Skeletal muscle cell (primary cell): ENCODE results near the gene SLC10A1.
"Not testable (repeated sequence)": the region's sequence is repeated elsewhere in the genome, so short reads cannot be mapped to it uniquely, and the experiment has no call there.

Source experiments
- DNase-seq: peaks from one replicate; pipeline ENCODE4 v3.0.0-alpha.2; 2010; ENCODE audit warnings: low read depth
- H3K4me3 ChIP-seq: 2 replicates; pipeline ENCODE4 v1.5.1; 2011; ENCODE audit warnings: low read depth, mild to moderate bottlenecking, control low read depth, low read length, moderate library complexity

The SLC10A1 gene

DNA sequence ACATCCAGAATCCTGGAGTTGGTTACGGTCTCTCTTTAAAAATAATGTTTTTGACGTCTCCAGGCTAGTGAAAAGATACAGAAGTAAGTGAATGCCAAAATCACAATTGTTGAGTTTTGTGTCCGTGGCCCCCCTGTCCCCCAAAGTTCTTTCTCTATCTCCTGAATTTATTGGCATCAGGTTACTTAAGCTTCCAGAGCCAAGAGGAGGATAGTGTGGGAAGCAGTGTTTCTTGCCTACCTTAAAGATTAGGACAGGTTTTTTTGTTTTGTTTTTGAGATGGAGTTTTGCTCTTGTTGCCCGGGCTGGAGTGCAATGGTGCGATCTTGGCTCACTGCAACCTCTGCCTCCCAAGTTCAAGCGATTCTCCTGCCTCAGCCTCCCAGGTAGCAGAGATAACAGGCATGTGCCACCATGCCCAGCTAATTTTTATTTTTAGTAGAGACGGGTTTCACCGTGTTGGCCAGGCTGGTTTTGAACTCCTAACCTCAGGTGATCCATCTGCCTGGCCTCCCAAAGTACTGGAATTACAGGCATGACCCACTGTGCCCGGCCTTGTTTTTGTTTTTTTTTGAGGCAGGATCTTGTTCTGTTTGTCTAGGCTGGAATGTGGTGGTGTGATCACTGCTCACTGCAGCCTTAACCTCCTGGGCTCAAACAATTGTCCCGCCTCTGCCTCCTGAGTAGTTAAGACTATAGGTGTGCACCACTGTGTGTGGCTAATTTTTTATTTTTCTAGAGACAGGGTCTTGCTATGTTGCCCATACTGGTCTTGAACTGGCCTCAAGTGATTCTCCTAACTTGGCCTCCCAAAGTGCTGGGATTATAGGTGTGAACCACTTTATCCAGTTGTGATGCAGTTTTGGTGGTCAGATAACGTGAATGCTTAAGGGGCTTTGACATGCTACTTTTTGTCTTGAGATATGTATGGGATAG lies 24.7 kb downstream of the SLC10A1 start:
- H3K4me3 ChIP-seq, result no peak overlapping the region
- no peak for DNase-seq

DNA sequence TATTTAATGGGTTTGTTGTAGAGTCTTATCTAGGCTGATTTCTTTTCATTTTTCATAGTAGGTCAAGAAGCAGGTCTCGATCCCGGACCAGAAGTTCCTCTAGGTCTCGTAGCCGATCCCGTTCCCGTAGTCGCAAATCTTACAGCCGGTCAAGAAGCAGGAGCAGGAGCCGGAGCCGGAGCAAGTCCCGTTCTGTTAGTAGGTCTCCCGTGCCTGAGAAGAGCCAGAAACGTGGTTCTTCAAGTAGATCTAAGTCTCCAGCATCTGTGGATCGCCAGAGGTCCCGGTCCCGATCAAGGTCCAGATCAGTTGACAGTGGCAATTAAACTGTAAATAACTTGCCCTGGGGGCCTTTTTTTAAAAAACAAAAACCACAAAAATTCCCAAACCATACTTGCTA lies 25.9 kb downstream of the SLC10A1 start:
- H3K4me3 ChIP-seq, result no peak overlapping the region
- no peak for DNase-seq

DNA sequence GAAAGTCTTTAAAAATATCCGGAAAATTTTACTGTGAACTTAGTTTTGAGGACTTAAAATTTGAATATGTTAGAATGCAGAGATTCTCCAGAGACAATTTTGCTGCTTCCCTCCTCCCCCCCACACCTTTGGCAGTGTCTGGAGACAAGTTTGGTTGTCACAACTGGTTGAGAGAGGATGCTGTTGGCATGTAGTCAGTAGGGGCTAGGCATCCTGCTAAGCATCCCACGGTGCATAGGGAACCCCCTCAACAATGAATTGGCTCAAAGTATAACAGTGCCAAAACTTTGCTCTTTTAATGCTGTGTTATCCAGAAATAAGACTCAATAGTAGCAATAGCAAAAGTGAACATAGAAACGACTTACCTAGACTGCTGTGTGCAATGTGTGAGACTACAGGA lies 26.5 kb downstream of the SLC10A1 start:
- DNase-seq, result no peak
- no peak overlapping the region for H3K4me3 ChIP-seq

DNA sequence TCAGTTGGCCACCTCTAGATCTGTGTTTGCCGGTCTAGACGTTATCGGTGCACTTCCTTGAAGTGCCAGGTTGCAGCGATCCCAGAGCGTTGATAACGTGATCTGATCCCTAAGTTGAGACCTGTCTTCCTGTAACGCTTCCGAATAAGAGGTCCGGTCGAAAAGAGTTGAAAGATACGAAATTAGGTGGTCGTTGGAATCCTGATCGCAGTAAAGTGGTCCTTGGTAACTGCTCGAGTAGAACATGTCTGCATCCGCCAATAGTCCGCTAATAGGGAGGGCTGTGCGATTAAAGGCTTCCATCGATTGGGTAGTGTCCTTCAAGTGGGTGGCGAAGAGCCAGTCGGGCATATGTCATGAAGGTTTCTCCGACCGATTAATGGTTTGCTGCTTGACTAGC lies 27.4 kb downstream of the SLC10A1 start:
- no peak for DNase-seq
- H3K4me3 ChIP-seq, result no peak overlapping the region

DNA sequence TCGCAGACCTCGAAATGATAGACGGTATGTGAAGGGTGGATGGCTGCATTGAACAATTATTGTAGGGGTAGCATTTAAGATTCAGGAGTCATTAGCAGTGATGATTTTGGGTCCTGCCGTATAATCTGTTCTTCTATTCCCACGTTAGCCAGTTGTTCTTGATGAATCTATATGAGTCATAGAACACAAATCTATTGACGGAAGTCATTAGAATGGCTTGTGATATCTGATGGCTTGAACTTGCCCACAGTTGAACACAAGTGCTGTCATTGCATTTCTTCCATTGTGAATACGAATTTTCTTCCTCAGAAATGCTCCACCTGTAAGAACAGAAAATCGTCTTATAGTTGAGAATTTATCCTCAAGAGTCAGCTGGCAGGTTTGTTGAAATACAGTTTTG lies 28.2 kb downstream of the SLC10A1 start:
- H3K4me3 ChIP-seq, result peak overlapping the region; percentile 92
- no peak for DNase-seq

DNA sequence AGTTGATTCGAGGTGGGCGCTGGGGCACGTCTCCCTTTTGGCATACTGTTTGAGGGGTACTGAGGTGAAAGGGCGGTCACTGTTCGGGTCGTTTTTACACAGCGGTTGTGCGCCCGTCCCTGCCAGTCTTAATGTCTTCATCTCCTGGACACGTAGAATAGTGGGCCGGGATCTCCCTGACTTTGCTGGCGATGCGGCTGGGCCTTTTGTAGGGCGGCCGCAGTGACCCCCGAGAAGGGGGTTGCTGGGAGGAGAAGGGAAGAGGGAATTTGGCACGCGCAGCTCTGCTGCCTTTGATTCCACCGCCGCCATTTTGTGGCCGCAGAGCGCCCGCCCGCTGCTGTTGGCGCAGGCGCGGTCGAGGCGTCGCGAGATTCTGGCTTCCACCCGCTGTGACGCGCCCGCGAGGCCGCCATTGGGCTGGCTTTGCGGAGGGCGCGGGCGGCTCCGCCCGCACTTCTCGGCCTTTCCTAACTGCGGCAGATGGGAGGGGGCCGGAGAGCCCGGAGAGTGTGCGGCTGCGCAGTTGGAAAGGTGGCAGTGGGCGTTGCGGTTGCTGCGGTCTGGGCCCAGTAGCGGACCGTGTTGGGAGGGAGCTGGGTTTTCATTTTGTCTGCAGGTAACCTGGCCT lies 29.6 kb downstream of the SLC10A1 start:
- H3K4me3 ChIP-seq, result peak overlapping the region; percentile 92
- DNase-seq, result peak; percentile 78

DNA sequence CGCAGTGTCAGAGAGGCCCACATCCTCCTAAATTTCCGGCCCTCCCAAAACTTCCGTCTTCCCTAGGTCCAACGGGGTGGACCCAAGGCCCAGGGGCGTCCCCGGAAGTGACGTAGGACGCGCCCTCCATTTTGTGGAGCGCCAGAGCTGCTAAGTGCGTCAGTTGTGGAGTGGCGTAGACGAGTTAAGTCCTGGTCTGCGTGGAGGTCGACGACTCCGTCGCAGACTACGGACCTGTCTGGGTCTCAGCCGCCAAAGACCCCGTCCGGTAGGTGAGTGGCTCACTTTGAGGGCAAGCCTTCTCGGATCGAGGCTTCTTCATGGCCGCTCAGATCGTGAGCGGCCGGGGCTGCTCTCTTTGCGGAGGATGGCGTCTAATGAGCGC lies 30.1 kb downstream of the SLC10A1 start, which contains the start of gene SRSF5:
TSS of gene SRSF5 (plus strand) at position 159 of the 385 bp plus-strand sequence. CDS start 1,015 bp downstream, outside the sequence.
- DNase-seq, result peak; percentile 89
- peak within 1 kb of the TSS; percentile 92 for H3K4me3 ChIP-seq

DNA sequence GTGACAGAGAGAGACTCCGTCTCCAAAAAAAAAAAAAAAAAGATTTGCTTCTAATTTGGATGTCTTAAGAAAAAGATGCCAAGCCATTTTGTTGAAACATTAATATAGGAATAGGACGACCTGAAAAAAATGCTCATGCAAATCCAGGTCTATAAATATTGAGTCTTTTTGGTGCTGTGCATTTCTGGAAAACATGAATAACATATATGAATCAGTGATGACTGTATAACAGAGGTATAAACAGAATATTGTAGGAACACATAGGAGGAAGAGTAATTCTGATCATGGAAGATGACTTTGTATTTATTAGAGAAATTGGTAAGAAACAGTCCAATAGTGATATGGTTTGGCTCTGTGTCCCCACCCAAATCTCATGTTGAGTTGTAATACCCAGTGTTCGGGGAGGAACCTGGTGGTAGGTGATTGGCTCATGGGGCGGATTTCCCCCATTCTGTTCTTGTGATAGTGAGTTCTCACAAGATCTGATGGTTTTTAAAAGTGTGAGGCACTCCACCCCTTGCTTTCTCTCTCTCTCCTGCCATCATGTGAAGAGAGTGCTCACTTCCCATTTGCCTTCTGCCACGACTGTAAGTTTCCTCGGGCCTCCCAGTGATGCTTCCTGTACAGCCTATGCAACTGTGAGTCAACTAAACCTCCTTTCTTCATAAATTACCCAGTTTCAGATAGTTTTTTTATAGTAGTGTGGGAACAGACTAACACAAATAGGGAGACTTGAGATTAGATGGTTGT lies 33.1 kb downstream of the SLC10A1 start:
- DNase-seq, result no peak
- no peak overlapping the region for H3K4me3 ChIP-seq

DNA sequence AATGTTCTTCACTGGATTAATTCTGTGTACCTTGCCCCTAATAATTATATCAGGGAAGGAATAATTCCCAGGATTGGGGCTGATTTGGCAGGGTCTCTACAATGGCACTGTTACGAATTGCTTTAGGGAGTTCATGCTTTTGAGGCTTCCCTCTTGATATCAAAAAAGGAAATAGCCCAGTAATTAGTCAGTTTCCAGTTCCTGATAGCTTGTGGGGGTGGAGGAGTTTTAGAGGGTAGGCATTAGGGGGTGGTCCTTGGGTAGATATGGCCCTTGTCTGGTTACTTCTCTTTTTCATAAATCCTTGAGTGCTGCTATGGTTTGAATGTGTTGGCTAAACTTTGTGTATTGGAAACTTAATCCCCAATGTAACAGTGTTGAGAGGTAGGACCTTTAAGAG lies 36.2 kb downstream of the SLC10A1 start:
- H3K4me3 ChIP-seq, result no peak overlapping the region
- no peak for DNase-seq

DNA sequence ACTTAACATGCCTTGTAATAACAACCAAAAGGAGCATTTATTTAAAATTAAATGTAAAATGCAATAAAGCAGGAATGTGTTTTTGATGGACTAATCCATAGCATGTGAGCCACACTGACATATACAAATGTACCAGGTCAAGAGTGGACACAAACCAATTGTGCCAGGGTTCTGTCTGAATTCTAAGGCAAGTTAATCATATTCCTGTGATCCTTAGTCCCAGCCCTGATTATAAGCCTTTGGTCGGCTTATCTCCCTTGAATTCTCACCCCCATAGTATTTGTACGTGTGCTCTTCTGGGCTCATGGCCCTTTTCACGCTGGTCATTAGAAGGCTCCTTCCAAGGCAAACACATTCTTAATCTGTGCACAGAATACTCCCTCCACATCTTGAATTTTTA lies 40.7 kb downstream of the SLC10A1 start:
- H3K4me3 ChIP-seq, result no peak overlapping the region
- DNase-seq, result no peak

DNA sequence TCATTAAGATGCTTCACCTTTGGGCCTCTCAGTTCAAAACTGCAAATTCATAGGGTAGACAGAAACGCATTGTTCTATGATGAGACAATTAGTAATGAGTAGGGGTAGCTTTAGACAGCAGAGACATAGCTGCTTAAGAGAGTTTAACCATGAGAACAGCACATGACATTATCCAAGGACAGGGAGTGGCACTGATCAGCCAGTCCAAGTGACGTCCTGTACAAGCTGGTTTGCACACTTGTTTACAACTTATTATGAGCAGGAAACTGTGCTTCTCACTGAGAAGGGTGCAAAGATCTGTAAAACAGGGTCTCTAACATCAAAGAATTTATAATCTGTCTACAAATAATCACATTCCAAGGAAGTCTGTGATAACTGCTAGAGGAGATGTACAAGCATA lies 41.3 kb downstream of the SLC10A1 start:
- DNase-seq, result no peak
- H3K4me3 ChIP-seq, result no peak overlapping the region

DNA sequence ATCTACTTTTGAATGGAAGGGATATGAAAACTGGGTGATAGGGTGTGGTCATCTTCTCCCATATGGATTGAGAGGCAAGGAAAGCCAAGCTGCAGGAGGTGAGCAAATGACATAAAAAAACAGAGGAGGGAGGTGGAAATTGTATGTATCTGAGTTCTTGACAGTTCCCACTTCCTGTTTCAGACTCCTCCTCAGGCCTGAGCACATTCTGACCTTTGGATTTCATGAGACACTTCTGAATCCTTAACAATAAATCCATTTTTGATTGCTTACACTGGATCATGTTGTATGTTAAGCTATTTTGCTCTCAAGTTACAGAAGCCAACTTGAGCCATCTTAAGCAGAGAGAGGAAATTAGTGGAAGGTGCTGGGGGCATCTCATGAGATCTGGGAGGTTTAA lies 41.7 kb downstream of the SLC10A1 start:
- no peak overlapping the region for H3K4me3 ChIP-seq

DNA sequence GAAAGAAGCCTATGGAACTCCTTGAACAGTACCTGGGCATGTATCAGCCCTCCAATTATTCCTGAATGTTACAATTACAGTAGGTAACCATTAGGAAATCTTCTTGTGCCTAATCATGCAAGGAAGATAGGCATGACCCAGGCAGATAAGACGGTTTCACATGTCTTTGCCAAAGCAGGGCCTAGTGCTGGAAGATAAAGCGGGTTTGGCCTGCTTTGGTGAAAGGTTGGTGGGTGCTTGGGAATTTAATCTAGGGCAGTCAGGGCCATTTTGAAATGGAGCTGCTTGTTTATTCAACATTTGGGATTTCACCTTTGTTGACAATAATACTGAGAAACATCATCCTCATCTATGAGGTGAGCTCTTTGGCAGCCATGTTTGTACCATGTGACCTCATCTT lies 42.6 kb downstream of the SLC10A1 start:
- H3K4me3 ChIP-seq, result no peak overlapping the region
- no peak for DNase-seq

More for the DNA sequence above, 41.7 kb downstream of the SLC10A1 start:
- no peak for DNase-seq

DNA sequence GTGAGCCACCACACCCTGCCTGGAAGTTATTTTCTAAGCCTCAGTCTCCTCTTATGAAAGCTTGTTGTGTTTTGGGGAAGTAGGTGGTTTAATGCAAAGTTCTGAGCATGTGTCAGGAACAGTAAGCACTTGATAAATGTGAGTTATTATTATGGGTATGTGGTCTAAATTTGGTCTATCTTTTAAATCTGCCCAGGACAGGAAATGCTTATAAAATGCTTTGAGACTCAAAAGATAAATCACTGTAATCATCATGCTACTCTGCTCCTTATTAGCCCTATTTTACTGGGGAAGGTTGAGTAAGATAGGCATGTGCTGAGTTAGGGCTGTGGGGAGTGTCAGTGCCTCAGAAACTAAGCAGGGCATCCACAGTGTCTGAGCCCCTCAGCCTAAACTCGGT lies 43.2 kb downstream of the SLC10A1 start:
- no peak overlapping the region for H3K4me3 ChIP-seq
- DNase-seq, result no peak

DNA sequence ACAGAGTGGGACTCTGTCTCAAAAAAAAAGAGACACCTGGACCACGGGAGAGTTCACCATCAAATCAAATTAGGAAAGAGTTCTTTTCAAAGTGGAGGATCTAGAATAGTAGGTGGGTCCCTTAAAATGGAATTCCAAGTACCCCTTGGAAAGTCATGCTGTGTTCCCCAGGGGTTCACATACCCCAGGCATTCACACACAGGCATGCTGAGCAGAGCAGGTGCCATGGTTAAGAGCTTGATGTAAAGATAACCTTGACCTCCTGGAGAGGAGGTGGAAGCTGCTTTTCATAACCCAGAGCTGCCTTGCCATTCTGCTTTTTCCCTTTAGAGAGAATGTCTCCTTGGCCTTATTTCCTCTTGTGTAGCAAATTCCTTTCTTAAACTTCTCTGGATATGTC lies 44.3 kb downstream of the SLC10A1 start:
- DNase-seq, result no peak
- no peak overlapping the region for H3K4me3 ChIP-seq

DNA sequence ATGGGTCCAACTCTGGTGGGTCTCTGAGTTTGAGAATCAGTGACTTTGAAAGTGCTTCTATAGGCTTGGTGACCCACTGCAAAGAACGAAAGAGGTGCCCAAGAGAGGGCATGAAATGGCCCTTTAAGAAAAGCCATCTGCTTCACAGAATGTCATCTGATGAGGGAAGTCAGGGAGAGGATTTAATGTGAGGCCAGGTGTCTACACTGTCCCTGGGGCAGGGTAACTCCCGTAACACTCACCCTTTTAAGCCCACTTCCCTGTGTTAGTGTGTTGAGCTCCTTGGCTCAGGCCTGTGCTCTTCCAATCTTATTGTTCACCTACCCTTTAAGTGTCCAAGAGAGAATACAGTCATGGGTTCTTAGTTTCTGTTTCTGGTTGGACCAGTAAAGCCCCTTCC lies 46.5 kb downstream of the SLC10A1 start:
- H3K4me3 ChIP-seq, result no peak overlapping the region
- no peak for DNase-seq

DNA sequence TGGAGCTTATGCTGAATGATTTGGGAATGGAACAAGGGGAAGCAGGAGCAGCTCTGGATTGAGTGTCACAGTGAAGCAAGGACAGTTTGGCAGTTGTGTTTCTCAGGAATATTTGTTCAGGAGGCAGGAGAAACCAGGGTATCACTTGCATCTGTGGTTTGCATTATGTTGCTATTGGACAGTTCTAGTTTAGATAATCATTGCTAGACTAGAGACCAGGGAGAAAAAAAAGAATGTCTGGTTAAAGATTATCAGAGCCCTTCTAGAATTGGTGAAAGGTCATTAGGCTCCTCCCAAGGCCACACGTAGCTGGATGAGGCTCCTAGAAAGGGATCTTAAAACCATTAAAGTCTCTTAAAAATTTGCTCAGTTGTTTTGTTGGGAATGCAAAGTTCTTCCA lies 47.1 kb downstream of the SLC10A1 start:
- no peak for DNase-seq
- H3K4me3 ChIP-seq, result no peak overlapping the region

DNA sequence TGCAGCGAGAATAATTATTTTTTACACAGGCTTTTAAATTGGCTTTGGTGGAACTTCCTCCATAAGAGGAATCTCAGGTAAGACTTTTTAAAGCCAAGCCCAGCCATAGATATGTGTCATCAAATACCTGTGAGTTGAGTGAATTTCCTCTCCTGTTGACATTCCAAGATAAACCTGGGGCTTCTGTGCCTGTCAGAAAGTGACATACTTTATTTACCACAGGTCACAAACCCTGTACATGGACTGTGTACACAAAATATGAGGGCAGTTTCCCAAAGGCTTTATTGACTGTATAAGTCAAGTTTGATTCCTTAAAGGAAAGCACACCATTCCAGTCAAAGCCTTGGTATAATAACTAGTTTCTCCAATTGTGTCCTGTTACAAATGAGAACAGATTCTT lies 56.0 kb downstream of the SLC10A1 start:
- no peak overlapping the region for H3K4me3 ChIP-seq
- no peak for DNase-seq

DNA sequence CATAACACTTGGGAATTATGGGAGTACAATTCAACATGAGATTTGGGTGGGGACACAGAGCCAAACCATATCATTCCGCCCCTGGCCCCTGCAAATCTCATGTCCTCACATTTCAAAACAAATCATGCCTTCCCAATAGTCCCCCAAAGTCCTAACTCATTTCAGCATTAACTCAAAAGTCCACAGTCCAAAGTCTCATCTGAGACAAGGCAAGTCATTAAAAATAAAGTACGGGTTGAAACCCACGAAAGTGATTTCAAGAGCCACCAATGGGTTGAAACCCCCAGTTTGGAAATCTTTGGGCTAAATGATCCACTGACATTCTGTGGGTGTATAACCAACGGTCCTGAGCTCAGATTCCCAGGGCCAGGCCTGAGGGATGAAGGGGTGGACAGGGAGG lies 60.6 kb downstream of the SLC10A1 start:
- not testable (repeated sequence) for H3K4me3 ChIP-seq, DNase-seq

DNA sequence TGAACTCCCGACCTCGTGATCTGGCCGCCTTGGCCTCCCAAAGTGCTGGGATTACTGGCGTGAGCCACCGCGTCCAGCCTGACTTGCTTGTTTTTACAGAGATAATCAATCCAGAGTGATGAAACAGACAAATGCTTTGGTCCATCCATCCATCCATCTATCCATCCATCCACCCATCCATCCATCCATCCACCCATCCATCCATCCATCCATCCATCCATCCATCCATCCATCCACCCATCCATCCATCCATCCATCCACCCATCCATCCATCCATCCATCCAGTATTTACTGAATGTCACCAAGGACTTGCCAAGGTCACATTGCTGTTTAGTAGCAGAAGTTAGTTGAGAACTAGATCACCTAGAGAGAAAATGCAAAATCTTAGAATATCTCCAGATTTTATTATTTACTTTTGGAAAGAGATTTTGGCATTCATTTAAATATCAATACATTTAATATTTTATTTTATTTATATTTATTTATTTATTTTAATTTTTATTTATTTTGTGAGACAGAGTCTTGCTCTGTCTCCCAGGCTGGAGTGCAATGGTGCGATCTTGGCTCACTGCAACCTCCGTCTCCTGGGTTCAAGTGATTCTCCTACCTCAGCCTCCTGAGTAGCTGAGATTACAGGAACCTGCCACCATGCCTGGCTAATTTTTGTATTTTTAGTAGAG lies 65.0 kb downstream of the SLC10A1 start:
- not testable (repeated sequence) for DNase-seq, H3K4me3 ChIP-seq
